ENCODE measurements around the gene PRPF19. TPM values are rescaled to one million over a fixed set of nuclear protein-coding genes. Genes with fewer than 3 reads are reported as not detected.

PRPF19 gene
- polyA plus RNA-seq, 4 donors = 89.2 to 130 (median 118) TPM

DNA sequence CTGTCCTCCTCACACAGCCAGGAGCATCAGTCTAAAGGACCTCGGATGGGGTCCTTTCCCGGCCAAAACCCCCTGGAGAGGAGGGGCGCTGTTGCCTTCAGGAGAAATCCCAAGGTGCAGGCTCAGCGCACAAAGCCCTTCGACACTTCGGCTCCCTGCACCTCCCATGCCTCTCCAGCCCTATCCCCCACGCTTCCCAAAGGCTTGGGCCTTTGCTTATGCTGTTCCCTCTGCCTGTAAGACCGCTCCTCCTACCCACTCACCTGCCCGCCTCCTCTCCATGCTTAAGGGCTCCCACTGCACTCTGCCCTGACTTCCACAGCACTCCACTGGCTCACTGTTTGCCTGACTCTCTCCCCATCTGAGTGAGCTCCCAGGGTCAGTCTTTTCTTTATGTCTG is 32.1 kb upstream of the PRPF19 start:
- DNase-seq (ENCODE audit: low read depth in 4 of 4, low spot score in 3 of 4) = no peak

DNA sequence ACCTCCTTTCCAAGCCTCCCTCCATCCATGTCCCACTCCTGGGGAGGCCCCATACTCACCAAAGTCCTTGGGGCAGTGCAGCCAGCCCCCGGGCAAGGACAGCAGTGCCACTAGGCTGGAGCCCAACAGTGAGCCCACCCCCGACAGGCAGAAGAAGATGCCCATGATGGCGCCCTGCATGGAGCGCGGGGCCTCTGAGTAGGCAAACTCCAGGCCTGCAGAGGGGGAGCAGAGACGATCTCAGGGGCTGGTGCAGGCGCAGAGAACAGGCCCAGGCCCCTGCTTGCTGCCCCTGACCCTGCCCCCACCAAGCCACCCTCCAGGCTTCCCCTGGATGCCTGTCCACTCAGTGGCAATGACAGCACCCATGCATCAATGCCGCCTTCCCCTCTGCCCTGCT is 31.4 kb upstream of the PRPF19 start:
- DNase-seq (ENCODE audit: low read depth in 4 of 4, low spot score in 3 of 4) = no peak

DNA sequence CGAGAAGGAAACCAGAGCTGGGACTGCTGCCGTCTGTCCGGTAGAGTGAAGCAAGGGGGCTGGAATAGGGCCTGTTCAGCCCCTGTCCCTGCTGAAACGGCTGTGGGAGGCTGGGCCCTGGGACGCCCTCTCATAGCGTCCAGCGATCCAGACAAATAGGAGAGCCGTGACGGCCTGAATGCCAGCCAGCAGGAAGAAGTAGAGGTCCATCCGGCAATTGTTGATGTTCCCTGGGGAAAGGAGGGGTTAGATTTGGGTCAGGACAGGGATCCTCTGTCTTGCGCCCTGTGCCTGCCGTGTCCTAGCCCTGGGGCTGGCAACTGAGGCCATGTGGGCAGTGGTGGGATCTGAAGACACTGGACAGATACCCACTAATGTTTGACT is 30.8 kb upstream of the PRPF19 start:
- no peak for DNase-seq (ENCODE audit: low read depth in 4 of 4, low spot score in 3 of 4)

GRCh38 chr11:60936467-60937143 is 30.2 kb upstream of the PRPF19 start:
- DNase-seq (ENCODE audit: low read depth in 4 of 4, low spot score in 3 of 4) = no peak

GRCh38 chr11:60935676-60936442 is 29.5 kb upstream of the PRPF19 start:
- DNase-seq (ENCODE audit: low read depth in 4 of 4, low spot score in 3 of 4) = no peak

GRCh38 chr11:60934790-60935605 is 28.6 kb upstream of the PRPF19 start:
- DNase-seq (ENCODE audit: low read depth in 4 of 4, low spot score in 3 of 4) = no peak

GRCh38 chr11:60934124-60934789 is 27.9 kb upstream of the PRPF19 start:
- DNase-seq (ENCODE audit: low read depth in 4 of 4, low spot score in 3 of 4) = no peak

GRCh38 chr11:60933416-60934123 is 27.2 kb upstream of the PRPF19 start:
- no peak for DNase-seq (ENCODE audit: low read depth in 4 of 4, low spot score in 3 of 4)

- no peak for DNase-seq (ENCODE audit: low read depth in 4 of 4, low spot score in 3 of 4)
Observed at GRCh38 chr11:60932605-60933356, 26.4 kb upstream of the PRPF19 start.

DNA sequence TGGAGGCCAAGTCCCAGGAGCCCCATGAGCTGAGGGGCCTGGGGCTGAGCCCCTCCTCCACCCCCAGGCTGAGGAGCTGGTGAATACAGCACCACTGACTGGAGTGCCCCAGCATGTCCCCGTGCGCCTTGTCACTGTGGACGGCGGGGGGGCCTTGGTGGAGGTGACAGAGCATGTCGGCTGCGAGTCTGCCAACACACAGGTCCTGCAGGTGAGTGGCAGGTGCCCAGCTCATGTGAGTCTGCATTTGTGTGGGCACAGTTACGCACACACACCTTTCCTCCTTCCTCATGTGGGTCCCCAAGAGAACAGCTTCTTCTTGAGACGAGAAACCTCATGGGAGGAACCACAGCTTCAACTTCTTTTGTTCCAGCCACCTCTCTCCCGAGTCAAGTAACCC is 25.5 kb upstream of the PRPF19 start:
- DNase-seq (ENCODE audit: low read depth in 4 of 4, low spot score in 3 of 4) = no peak

GRCh38 chr11:60930394-60930793 is 24.0 kb upstream of the PRPF19 start:
- no peak for DNase-seq (ENCODE audit: low read depth in 4 of 4, low spot score in 3 of 4)

DNA sequence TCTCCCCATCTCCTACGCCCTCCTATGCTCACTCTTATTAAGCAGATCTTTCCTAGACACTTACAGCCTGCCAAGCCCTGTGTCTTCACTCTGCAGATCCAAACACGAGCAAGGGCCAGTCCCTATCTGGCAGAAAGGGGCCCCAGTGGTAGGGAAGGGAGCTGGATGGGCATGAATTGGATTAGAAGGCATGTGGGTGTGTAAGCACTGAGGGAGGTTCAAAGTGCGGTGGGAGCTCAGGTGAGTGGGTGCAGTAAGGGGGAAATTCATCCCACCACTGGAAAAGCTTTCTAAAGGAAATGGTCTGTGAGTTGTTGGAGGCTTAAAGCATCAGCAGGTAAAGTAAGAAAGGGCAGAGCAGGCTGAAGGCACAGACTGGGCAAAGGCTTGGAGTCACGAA is 23.4 kb upstream of the PRPF19 start:
- DNase-seq (ENCODE audit: low read depth in 4 of 4, low spot score in 3 of 4) = no peak

- no peak for DNase-seq (ENCODE audit: low read depth in 4 of 4, low spot score in 3 of 4)
Observed at GRCh38 chr11:60928563-60929001, 22.2 kb upstream of the PRPF19 start.

GRCh38 chr11:60927600-60927999 is 21.2 kb upstream of the PRPF19 start:
- no peak for DNase-seq (ENCODE audit: low read depth in 4 of 4, low spot score in 3 of 4)

DNA sequence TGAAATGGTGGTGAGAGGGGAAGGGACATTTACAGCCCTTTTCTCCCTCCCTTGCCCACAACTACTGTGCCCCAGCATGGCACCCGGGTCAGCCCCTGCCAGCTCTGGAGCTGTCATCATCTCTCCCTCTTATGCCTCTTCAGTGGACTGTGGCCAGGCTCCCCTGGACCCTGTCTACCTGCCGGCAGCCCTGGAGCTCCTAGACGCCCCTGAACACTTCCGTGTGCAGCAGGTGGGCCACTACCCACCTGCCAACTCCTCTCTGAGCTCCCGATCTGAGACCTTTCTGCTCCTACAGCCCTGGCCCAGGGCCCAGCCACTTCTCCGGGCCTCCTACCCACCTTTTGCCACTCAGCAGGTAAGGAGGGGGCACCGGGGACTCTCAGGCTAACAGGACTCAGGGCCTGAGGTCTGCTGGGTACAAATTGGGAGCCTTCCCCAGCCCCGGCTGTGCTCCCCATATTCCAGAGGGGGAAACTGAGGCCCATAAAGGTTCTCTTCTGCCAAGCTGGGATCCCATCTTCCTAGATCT is 20.7 kb upstream of the PRPF19 start:
- DNase-seq (ENCODE audit: low read depth in 4 of 4, low spot score in 3 of 4) = no peak

DNA sequence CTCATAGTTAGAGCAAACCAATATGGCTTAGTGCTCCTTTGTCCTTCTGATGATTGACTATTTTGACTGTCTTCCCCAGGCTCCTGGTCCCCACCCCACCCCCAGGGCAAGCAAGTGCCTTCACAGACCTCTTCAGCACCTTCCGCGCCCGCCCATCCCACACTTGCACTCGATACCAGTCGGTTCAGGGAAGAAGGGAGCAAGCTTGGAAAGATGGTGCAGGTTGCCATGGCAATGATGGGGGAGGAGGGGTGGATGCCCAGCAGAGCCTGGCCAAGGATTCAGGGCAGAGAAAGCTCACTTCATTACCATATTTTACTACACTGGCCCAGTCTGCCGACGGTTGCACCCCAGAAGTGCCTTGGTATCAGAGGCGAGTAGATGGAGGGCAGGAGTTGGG is 20.1 kb upstream of the PRPF19 start:
- no peak for DNase-seq (ENCODE audit: low read depth in 4 of 4, low spot score in 3 of 4)

GRCh38 chr11:60925868-60926267 is 19.5 kb upstream of the PRPF19 start:
- DNase-seq (ENCODE audit: low read depth in 4 of 4, low spot score in 3 of 4) = no peak

- no peak for DNase-seq (ENCODE audit: low read depth in 4 of 4, low spot score in 3 of 4)
Observed at GRCh38 chr11:60924906-60925853, 18.8 kb upstream of the PRPF19 start.

Measured in left renal pelvis (tissue), 4 donors.